DMS153 treated with DMSO at 0.1 percent for 48 hours (cell line): ENCODE measurements around the gene LRRC23.

ENCODE experiments used
- DNase-seq: peaks from one replicate; lab custom pipeline; 2025; ENCODE audit not compliant: unreplicated experiment; lab: John Stamatoyannopoulos, UW

LRRC23 gene

DNA sequence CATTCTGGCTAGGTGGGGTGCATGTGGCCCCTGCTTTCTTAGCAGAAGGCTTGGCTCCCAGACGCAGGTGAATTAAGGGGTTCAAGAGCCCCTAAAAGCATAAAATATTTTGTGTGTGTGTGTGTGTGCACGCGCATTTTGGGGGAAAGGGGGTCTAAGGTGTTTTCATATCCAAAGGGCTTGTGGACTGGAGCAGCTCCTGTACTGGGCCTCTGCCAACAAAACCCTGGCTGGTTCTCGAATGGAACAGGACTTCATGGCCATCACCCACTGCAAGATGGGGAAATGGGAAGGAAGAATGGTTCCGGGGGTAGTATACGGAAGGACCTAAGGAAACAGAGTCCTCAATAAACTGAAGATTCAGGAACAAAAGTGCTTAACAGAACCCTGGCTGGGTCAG is 19.2 kb downstream of the LRRC23 start:
- DNase-seq: no peak

DNA sequence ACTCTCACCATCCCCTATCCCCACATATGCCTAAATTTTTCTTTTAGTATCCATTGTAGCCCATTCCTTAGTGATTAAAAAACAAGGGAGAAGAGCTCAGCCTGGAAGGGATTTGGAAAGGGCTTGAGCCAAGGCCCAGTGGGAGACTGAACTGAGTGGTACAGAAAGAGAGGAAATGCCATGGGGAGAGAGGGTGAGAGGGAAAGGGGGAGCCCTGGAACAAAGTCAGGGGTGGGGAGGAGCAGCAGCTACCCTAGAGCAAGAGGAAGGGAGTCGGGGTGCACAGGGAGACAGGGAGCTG is 20.6 kb downstream of the LRRC23 start:
- no peak for DNase-seq

DNA sequence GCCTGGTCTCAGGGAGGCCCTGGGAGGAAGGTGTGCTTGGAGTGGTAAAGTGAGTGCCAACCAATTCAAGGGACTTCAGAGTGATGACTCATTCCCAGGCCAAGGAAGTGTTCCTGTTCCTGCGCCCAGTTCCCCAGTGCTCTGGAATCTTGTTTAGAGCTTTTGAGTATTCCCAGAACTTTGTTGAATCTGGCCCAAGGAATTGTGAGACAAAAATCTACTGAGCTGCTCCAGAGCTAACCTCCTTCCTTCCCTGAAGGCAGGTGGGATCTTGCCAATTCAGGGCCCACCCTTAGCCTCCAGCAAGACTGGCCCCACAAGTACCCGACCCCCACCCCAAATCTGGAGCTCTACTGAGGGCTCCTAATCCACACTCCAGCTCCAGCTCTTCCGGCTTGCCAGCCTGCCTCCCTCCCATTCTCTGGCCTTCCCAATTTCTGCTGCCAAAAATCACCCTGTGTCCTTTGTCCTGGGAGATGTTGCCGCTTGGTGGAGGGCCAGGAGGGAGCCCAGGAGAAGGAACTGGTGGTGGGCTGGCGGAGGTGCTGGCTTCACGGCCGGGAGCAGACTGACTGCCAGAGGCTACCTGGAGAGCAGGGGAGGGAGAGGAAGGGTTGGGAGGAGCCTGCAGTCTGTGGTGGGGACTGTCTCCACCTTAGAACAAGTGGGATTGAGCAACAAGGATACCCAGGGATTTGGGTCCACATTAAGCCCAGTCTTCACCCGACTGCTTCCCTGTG is 21.1 kb downstream of the LRRC23 start:
- DNase-seq: no peak

DNA sequence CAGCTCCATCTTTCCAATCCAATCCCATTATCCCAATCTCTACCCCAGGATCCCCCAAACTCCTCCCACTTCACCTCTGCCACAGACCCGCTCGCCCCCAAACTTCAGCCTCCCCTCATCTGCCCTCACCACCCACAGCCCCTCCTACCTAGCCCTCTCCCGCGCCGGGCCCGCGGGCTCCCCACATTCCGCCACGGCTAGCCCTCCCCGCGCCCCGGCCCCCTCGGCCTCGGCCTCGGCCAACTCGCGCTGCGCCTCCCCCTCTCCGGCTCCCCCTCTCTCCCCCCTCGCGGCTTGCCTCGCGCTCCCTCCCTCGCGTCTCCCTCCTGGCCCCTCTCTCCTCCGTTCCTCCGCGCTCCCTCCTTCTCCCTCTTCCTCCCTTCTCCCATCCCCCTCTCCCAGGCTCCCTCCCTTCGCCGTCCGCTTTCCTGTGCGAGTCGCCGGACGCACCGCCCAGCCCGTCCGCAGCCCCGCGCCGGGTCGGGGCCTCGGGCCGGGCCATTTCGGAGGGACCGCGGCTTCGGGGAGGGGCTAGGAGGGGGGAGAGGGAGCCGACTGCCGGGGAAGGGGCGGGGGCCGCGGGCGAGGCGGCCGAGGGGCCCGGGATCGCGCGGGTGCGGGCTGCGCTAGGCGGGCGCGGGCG is 22.9 kb downstream of the LRRC23 start, which contains the start of gene ATN1:
Gene ATN1, plus strand, starts transcription at position 581 of the 643 bp plus-strand sequence. CDS start 6,043 bp downstream, outside the sequence.
- DNase-seq: no peak

DNA sequence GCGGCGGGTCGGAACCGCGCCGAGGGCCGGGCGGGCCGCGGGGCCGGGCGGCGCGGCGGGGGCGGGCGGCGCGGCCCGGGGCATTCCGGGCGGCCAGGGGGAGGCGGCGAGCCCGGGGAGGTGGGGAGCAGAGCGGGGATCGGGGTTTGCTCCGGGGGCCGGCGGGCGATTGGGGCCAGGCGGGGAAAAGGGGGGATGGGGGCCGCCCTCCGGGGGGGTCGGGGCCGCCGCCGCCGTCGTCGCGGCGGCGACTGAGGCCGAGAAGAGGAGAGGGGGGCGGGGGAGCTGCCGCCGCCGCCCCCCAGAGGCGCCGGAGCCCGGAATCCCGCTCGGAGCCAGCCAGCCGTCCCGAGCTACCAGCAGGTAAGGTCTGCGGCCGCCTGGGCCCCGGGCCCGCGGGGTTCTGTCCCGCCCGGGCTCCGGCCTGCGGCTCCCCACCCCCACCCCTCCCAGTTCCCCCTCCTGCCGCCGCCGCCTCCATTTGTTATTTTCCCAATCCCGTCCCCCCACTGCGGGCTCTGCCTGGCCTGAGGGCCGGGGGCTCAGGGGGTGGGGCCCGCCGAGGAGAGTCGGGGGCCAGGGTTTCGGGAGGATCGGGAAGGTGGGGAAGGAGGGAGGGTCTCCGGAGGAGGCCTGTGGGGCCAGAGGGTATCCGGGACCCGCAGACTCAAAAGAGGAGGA is 23.5 kb downstream of the LRRC23 start:
- no peak for DNase-seq

DNA sequence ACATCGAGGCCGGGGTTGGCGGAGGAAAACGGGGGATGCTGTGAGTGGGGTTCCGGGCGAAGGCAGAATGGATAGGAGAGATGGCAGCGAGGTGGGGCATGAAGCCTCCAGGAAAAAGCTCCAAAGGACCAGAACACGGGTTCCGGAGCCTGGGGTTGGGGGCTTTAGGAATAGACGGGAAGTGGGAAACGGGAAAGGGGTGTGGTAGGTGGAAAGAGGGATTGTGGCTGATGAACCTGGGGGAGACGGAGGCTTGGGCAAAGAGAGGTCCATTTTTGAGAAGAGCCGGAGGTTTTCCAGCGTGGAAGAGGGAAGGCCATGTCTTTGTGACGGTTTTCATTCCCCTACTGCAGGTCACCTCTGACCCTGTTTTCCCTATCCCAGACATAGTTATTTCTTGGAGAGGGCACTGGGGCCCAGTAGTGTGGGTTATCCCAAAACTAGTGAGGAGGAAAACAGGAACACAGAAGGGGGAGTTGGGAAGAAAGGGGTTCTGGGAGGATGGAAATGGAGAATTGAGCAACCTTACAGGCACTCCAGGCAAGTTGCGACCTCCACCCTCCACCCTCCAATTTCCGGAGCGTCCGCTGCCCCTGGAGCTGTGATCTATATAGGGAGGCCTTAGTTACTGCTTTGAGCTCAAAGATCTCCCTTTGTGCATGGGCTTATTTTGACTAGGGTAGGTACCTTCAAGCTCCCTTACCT is 24.2 kb downstream of the LRRC23 start:
- no peak for DNase-seq

DNA sequence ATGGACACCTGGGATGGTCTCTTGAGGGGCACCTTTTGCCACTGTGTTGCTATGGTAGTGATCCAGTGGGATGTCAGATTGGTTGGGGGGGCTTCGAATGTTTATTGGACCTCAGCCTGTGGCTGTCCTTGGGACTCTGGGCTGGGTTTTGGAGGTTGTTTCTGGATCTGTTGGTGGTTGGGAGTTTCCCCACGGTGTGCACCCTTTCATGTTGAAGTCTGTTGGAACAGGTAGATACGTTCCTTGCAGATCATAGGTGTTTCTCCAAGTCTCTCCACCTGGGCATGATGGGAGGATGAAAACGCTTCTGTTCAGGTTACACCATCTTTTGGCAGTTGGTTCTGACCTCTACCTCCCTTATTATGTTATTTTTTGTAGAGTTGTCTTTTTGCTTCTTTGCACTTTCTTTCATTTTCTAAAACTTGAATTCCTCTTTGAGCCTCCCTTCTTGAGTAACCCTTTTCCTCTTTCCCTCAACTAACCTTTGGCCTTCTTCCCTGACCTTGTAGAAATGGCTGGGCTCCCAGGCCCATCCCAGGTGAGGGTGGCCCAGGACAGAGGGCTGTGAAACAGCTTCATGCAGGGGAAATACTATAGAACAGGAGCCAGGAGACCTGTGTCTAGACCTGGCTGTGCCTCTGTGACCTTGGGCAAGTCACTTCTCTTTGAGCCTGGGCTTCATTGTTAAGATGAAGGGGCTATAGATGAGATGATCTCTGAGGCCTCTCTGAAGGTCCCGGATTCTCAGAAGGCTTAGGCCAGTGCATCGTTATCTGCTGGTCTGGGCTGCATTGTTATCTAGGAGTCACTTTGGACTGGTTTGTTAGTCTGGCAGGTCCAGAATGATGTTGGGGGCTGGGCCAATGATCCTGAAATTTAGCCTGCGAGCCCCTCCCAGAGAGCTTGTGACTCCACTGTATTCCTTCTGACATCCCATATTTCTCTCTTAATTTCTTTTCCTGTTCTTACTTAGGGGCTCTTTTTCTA is 25.1 kb downstream of the LRRC23 start:
- no peak for DNase-seq

DNA sequence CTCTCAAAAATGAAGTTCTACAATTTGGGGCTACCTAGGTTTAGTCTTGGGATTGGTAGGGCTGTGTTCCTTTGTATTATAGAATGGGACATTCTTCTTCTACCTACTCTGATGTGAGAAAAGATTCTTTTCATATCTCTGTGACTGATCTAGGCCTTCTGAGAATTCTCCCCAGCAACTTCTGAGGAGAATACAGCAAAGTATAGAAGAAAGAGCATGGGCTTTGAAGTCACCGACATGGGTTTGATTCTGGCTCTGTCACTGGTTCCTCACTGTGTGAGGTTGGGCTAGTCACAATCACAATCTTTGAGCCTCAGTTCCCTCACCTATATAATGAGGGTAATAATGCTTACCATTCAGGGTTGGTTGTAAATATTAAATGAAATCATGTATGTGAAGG is 28.1 kb downstream of the LRRC23 start:
- DNase-seq: no peak

DNA sequence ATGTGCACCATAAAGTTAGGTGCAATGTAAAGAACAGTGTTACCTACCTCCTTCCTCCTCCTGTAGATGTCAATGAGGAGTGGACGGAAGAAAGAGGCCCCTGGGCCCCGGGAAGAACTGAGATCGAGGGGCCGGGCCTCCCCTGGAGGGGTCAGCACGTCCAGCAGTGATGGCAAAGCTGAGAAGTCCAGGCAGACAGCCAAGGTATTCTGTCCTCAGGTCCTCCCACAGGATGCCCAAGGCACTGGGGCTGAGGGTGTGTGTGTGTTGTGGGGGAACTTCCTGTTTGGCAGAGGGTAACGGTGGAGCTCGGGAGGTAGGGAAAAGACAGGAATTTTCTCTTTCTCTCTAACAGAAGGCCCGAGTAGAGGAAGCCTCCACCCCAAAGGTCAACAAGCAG is 29.5 kb downstream of the LRRC23 start:
- no peak for DNase-seq

DNA sequence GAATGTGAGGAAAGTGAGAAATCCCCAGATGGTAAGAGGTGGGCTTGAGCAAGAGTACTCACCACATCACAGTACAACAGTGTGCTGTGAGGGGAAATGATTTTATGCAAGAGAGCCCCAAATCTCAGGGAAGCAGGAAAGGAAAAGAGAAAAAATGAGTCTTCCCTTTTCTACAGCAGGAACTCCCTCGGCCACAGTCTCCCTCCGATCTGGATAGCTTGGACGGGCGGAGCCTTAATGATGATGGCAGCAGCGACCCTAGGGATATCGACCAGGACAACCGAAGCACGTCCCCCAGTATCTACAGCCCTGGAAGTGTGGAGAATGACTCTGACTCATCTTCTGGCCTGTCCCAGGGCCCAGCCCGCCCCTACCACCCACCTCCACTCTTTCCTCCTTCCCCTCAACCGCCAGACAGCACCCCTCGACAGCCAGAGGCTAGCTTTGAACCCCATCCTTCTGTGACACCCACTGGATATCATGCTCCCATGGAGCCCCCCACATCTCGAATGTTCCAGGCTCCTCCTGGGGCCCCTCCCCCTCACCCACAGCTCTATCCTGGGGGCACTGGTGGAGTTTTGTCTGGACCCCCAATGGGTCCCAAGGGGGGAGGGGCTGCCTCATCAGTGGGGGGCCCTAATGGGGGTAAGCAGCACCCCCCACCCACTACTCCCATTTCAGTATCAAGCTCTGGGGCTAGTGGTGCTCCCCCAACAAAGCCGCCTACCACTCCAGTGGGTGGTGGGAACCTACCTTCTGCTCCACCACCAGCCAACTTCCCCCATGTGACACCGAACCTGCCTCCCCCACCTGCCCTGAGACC is 31.0 kb downstream of the LRRC23 start:
- DNase-seq: no peak

DNA sequence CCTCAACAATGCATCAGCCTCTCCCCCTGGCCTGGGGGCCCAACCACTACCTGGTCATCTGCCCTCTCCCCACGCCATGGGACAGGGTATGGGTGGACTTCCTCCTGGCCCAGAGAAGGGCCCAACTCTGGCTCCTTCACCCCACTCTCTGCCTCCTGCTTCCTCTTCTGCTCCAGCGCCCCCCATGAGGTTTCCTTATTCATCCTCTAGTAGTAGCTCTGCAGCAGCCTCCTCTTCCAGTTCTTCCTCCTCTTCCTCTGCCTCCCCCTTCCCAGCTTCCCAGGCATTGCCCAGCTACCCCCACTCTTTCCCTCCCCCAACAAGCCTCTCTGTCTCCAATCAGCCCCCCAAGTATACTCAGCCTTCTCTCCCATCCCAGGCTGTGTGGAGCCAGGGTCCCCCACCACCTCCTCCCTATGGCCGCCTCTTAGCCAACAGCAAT is 31.6 kb downstream of the LRRC23 start:
- DNase-seq: no peak

DNA sequence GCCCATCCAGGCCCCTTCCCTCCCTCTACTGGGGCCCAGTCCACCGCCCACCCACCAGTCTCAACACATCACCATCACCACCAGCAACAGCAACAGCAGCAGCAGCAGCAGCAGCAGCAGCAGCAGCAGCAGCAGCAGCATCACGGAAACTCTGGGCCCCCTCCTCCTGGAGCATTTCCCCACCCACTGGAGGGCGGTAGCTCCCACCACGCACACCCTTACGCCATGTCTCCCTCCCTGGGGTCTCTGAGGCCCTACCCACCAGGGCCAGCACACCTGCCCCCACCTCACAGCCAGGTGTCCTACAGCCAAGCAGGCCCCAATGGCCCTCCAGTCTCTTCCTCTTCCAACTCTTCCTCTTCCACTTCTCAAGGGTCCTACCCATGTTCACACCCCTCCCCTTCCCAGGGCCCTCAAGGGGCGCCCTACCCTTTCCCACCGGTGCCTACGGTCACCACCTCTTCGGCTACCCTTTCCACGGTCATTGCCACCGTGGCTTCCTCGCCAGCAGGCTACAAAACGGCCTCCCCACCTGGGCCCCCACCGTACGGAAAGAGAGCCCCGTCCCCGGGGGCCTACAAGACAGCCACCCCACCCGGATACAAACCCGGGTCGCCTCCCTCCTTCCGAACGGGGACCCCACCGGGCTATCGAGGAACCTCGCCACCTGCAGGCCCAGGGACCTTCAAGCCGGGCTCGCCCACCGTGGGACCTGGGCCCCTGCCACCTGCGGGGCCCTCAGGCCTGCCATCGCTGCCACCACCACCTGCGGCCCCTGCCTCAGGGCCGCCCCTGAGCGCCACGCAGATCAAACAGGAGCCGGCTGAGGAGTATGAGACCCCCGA is 32.2 kb downstream of the LRRC23 start:
- no peak for DNase-seq

DNA sequence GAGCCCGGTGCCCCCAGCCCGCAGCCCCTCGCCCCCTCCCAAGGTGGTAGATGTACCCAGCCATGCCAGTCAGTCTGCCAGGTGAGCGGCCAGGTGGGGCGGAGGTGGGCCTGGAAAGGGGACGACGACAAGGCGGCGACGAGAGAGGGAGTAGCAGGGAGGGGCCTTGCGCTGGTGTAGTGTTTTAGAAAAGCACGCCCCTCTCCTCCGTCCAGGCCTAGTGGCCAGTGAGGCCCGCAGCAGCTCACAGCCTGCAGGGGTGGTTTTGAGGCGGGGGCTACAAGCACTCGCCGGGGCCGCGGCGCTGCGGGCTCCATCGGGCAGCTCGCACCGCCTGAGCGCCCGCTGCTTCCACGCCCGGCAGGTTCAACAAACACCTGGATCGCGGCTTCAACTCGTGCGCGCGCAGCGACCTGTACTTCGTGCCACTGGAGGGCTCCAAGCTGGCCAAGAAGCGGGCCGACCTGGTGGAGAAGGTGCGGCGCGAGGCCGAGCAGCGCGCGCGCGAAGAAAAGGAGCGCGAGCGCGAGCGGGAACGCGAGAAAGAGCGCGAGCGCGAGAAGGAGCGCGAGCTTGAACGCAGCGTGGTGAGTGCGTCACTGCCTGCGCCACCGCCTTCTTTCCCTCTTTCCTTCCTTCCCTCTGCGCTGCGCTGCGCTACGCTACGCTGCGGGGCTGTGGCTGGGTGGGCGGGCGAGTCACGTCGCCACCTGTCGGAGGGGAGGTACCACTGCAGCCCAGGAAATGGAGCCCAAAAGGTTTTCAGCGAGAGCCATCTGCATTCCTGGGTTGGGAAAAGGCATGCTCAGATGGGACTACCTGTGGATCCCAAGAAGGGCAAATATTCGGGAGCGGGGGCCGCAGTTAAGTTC is 33.1 kb downstream of the LRRC23 start:
- DNase-seq: peak; percentile 94

DNA sequence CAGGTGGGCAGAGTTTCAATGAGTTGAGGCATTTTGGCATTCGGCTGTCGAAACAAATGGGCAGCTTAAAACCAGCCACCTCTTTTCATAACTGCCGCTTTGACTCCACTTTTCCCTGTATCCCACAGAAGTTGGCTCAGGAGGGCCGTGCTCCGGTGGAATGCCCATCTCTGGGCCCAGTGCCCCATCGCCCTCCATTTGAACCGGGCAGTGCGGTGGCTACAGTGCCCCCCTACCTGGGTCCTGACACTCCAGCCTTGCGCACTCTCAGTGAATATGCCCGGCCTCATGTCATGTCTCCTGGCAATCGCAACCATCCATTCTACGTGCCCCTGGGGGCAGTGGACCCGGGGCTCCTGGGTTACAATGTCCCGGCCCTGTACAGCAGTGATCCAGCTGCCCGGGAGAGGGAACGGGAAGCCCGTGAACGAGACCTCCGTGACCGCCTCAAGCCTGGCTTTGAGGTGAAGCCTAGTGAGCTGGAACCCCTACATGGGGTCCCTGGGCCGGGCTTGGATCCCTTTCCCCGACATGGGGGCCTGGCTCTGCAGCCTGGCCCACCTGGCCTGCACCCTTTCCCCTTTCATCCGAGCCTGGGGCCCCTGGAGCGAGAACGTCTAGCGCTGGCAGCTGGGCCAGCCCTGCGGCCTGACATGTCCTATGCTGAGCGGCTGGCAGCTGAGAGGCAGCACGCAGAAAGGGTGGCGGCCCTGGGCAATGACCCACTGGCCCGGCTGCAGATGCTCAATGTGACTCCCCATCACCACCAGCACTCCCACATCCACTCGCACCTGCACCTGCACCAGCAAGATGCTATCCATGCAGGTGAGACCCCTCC is 34.0 kb downstream of the LRRC23 start:
- no peak for DNase-seq

DNA sequence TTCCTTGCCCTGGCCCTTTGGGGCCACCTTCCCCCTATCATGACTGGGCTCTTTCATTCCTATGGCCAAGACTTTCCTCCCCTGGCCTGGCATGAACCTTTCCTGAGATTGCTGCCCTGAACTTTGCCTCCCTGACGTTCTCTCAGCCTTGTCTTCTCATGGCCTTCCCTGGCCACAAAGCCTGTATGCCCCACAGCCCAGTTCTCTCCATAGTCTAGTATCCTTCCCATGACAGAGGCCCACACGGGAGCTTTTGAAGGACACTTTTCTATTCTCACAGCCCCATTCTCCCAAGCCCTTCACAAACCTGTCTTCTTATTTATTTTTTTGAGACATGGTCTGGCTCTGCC is 34.5 kb downstream of the LRRC23 start:
- DNase-seq: no peak

DNA sequence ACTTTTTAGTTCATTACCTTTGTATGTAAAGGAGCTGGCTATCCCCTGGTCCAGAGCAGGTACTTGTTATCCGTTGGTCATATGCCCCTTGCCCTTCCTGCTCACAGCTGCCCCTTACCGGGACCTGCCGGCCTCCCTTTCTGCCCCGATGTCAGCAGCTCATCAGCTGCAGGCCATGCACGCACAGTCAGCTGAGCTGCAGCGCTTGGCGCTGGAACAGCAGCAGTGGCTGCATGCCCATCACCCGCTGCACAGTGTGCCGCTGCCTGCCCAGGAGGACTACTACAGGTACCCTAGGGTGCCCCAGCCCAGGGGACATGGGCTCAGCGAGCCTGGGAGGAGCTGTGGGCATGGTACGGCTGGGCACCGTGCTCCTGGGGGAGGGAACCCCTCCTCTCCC is 36.6 kb downstream of the LRRC23 start:
- DNase-seq: no peak

DNA sequence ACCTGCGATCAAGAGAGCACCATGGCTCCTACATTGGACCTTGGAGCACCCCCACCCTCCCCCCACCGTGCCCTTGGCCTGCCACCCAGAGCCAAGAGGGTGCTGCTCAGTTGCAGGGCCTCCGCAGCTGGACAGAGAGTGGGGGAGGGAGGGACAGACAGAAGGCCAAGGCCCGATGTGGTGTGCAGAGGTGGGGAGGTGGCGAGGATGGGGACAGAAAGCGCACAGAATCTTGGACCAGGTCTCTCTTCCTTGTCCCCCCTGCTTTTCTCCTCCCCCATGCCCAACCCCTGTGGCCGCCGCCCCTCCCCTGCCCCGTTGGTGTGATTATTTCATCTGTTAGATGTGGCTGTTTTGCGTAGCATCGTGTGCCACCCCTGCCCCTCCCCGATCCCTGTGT is 37.2 kb downstream of the LRRC23 start:
- no peak for DNase-seq
